ENCODE results near the gene ZNF335. TPM values are rescaled to one million over a fixed set of nuclear protein-coding genes. Genes with fewer than 3 reads are reported as not detected.
A peak's percentile ranks its signal among the peaks of the same experiment; 100 is the strongest.

Gene ZNF335
- total and polyA plus RNA-seq, 2 of the 13 experiments (the other 11 are each of a cell fraction or from before 2014, with no cell fraction given) = 9.7 to 13.7 TPM

DNA sequence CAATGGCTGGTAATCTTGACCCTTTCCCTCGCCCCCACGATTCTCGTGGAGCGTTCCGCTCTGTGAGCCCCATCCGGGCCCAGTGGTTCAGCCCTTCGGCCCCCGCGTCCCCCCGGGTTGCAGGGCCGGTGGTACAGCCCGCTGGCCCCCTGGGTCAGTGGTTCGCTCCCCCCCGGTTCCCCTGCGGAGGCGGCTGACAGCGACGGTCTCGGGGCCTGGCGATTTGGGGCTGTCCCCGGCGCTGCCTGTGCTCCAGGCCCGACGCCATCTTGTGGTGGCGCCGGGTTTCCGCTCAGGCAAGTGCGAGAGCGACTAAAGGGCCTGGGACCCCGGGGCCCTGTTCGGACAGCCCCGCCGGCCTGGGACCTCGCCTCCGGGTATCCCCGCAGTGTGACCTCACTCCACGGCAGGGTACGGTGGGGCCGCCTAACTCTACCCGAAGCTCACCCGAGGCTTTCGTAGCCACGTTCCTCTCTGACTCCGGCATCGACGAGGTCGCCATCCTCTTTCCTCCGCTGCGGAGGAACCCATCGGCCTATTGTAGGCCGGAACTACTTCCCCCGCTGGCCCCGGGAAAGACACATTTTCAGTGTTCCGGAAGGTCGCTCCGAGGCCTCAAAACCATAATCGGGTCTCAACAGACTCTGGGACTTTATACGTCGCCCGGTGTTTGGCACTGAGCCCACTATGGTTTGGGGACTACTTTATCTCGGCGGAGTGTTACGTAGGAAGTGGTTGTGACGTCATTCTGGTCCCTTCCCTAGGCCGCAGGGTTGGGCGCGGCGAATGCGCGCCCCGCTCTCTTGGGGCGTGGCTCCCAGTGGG is at the start of gene ZNF335 (continued):
- TF ChIP-seq, protein P1, sequence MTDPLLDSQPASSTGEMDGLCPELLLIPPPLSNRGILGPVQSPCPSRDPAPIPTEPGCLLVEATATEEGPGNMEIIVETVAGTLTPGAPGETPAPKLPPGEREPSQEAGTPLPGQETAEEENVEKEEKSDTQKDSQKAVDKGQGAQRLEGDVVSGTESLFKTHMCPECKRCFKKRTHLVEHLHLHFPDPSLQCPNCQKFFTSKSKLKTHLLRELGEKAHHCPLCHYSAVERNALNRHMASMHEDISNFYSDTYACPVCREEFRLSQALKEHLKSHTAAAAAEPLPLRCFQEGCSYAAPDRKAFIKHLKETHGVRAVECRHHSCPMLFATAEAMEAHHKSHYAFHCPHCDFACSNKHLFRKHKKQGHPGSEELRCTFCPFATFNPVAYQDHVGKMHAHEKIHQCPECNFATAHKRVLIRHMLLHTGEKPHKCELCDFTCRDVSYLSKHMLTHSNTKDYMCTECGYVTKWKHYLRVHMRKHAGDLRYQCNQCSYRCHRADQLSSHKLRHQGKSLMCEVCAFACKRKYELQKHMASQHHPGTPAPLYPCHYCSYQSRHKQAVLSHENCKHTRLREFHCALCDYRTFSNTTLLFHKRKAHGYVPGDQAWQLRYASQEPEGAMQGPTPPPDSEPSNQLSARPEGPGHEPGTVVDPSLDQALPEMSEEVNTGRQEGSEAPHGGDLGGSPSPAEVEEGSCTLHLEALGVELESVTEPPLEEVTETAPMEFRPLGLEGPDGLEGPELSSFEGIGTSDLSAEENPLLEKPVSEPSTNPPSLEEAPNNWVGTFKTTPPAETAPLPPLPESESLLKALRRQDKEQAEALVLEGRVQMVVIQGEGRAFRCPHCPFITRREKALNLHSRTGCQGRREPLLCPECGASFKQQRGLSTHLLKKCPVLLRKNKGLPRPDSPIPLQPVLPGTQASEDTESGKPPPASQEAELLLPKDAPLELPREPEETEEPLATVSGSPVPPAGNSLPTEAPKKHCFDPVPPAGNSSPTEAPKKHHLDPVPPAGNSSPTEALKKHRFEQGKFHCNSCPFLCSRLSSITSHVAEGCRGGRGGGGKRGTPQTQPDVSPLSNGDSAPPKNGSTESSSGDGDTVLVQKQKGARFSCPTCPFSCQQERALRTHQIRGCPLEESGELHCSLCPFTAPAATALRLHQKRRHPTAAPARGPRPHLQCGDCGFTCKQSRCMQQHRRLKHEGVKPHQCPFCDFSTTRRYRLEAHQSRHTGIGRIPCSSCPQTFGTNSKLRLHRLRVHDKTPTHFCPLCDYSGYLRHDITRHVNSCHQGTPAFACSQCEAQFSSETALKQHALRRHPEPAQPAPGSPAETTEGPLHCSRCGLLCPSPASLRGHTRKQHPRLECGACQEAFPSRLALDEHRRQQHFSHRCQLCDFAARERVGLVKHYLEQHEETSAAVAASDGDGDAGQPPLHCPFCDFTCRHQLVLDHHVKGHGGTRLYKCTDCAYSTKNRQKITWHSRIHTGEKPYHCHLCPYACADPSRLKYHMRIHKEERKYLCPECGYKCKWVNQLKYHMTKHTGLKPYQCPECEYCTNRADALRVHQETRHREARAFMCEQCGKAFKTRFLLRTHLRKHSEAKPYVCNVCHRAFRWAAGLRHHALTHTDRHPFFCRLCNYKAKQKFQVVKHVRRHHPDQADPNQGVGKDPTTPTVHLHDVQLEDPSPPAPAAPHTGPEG (CRISPR knock-in tag; IDR thresholded peaks at IDR 0.05) = no peak

DNA sequence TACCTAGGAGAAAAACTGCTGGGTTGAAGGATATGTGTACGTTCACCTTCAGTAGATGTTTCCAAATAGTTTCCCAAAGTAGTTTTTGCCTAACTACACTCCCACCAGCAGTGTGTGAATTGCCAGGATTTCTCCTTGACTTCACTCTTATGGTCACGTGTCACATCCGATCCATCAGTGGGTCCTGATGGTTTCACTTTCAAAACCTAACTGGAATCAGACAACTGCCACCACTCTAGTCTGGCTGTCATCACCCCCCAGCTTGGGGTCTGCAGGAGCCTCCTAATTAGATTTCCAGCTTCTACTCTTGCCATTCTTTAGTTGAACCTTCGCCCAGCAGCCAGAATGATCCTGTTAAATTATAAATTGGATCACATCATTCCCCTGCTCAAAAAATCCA is 48.6 kb upstream of the ZNF335 start:
- Histone ChIP-seq H3K4me1 (ENCODE audit: insufficient read depth, low read length) (peaks cover 49% of the 10 kb centered on the region), H4K20me1 (ENCODE audit: insufficient read depth, low read length) (peaks cover 8% of the 10 kb centered on the region; the same call in 1 of the 2 replicates), H2AFZ (ENCODE audit: low read length) (peak overlapping the region; percentile 47), H3K79me2 (ENCODE audit: insufficient read depth, low read length) (no peaks in the 10 kb centered on the region), H3K27me3 (ENCODE audit: control insufficient read depth in 1 of 2, insufficient read depth in 2 of 2, low read length in 2 of 2) (no peaks in the 10 kb centered on the region), H3K27ac (ENCODE audit: extremely low read length, insufficient read depth, low read length) (no peak overlapping the region), H3K4me3 (replicated peaks in 1 of 3; ENCODE audit: insufficient read depth in 1 of 3, low read depth in 2 of 3, low read length in 3 of 3) (peak overlapping the region in 2 of 3 experiments; percentile 83 to 84; a peak in 3 of 6 replicates), H3K9ac (ENCODE audit: insufficient read depth, low read depth, low read length) (no peak overlapping the region; the same call in 1 of the 2 replicates), H3K4me2 (ENCODE audit: low read depth, low read length) (peak overlapping the region; percentile 91), H3K9me3 (ENCODE audit: low read length) (no peaks in the 10 kb centered on the region), H3K36me3 (replicated peaks in 1 of 2; ENCODE audit: control insufficient read depth in 1 of 2, insufficient read depth in 2 of 2, low read length in 2 of 2) (no peaks in the 10 kb centered on the region)
- no peak for ATAC-seq
- FAIRE-seq = no peak
- in situ Hi-C loops (cut with HindIII; ENCODE audit: extremely low pct_ligation_motif_present, low pct_unique_long_range_greater_than_20kb) (loop anchor here (5.0 to 10.0 kb wide), 2 partner anchors 67 to 154 kb away; partner anchors contain the start of gene NCOA5), intact Hi-C loops (cut with micrococcal nuclease; ENCODE audit: unreplicated experiment) (no loop called here)
- 43% methylated on average over 4 of the region's 4 CpGs for WGBS (ENCODE audit: low lambda C conversion rate)
- BruUV-seq (replicated peaks) = TSS peak; percentile 76
- POLR2A ChIA-PET = no interaction called here
- CTCF ChIA-PET (ENCODE audit: low intra/inter-chr PET ratio, low total read pairs) = no interaction called here
- DNase-seq (ENCODE audit: low spot score) = no peak
- TF ChIP-seq, protein P2, sequence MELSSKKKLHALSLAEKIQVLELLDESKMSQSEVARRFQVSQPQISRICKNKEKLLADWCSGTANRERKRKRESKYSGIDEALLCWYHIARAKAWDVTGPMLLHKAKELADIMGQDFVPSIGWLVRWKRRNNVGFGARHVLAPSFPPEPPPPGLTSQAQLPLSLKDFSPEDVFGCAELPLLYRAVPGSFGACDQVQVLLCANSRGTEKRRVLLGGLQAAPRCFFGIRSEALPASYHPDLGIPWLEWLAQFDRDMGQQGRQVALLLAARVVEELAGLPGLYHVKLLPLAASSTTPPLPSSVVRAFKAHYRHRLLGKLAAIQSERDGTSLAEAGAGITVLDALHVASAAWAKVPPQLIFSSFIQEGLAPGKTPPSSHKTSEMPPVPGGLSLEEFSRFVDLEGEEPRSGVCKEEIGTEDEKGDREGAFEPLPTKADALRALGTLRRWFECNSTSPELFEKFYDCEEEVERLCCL (CRISPR knock-in tag; IDR thresholded peaks at IDR 0.05; ENCODE audit: borderline replicate concordance) = no peak
- TF ChIP-seq ZNF83 (CRISPR knock-in tag; IDR thresholded peaks at IDR 0.05; ENCODE audit: borderline replicate concordance) (no peak), FLYWCH1 (CRISPR knock-in tag; IDR thresholded peaks at IDR 0.05) (no peak), FOXM1 (CRISPR knock-in tag; IDR thresholded peaks at IDR 0.05) (no peak), TCF7L2 (IDR thresholded peaks at IDR 0.05; ENCODE audit: low read depth, low read length) (no peak), HNRNPLL (IDR thresholded peaks at IDR 0.05; ENCODE audit: low read depth, low read length, poor library complexity, severe bottlenecking) (no peak), ZNF121 (CRISPR knock-in tag; IDR thresholded peaks at IDR 0.05) (no peak), ZNF432 (CRISPR knock-in tag; IDR thresholded peaks at IDR 0.05; ENCODE audit: borderline replicate concordance) (no peak), ZMYM2 (CRISPR knock-in tag; IDR thresholded peaks at IDR 0.05) (no peak), ZNF550 (CRISPR knock-in tag; IDR thresholded peaks at IDR 0.05; ENCODE audit: borderline replicate concordance) (no peak)
- TF ChIP-seq, protein P3, sequence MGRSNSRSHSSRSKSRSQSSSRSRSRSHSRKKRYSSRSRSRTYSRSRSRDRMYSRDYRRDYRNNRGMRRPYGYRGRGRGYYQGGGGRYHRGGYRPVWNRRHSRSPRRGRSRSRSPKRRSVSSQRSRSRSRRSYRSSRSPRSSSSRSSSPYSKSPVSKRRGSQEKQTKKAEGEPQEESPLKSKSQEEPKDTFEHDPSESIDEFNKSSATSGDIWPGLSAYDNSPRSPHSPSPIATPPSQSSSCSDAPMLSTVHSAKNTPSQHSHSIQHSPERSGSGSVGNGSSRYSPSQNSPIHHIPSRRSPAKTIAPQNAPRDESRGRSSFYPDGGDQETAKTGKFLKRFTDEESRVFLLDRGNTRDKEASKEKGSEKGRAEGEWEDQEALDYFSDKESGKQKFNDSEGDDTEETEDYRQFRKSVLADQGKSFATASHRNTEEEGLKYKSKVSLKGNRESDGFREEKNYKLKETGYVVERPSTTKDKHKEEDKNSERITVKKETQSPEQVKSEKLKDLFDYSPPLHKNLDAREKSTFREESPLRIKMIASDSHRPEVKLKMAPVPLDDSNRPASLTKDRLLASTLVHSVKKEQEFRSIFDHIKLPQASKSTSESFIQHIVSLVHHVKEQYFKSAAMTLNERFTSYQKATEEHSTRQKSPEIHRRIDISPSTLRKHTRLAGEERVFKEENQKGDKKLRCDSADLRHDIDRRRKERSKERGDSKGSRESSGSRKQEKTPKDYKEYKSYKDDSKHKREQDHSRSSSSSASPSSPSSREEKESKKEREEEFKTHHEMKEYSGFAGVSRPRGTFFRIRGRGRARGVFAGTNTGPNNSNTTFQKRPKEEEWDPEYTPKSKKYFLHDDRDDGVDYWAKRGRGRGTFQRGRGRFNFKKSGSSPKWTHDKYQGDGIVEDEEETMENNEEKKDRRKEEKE (IDR thresholded peaks at IDR 0.05) = no peak

All from HepG2 (cell line).